Stimulated activated CD8-positive, alpha-beta memory T cell treated with anti-CD3 and anti-CD28 coated beads, Interleukin-2, amount 100 ng/mL, for 48 hours (primary cell): Measurements from ENCODE around the gene VAV3.

Experiments used
- DNase-seq, 2 donors: peaks; one replicate each; pipeline ENCODE4 v3.0.0-alpha.2; 2020; ENCODE audit warnings: low read depth in 2 of 2

The VAV3 gene

DNA sequence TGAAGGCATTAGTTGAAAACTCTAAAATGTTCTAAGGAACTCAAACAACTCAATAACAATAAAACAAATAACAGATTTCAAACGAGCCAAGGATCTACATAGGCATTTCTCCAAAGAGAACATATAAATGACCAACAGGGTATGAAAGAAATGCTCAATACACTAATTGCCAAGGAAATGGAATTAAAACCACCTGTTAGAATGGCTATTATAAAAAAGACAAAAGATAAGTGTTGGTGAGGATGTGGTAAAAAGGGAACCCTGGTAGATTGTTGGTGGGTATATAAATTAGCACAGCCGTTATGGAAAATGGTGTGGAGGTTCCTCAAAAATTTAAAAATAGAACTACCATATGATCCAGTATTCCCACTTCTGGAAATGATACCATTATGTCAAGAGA, 9.1 kb upstream of the VAV3 start:
- no peak for DNase-seq

DNA sequence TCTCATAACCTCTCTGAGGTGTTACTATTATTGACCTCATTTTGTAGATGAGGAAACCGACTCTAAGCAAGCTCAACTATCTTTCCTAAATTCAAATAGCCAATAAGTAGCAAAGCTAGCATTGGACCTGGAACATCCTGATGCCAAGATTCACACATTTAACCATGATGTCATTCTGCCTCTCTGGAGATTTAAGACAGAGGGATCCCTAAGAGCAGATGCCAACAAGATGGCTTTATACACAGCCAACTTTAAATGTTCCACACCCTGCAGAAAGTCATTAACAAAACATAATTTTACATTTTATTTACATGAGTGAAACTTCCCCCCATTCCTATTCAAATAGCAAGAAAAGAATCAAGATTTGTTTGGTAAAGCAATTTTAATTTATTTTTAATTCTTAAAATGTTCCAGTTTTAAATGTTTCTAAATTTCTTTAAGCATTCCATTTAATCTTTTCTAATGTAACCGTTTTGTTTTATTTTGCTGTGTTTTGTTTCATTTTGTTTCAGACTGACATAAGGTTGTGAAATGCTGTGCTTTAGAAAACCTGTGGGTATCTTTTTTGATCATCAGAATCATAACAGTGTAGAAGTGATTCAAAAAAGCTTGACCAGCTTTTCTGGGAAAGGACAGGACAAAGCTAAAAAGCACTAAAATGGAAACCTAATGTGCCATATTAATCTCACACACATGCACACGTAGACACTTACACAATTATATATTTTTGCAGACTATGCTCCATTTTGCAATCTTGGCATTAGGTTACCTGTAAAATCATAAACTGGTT, 7.6 kb upstream of the VAV3 start:
- DNase-seq: no peak

DNA sequence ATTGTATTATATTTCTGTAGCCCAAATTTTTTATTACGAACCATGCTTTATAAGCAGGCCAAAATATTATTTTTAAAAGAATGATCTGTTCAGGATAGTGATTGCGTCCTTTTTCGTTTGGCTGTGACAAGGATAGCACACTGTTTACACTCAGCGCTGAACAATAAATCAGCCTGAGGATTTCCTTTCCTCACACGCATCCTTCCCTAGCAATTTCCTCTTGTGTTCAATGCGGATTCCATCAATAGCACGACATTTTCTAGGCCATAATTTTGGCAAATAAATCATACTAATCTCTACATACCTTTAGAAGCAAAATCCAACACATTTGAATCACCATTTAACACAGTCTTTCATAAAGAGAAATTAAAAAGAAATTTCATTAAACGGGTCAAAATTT, 1.6 kb upstream of the VAV3 start:
- no peak for DNase-seq

DNA sequence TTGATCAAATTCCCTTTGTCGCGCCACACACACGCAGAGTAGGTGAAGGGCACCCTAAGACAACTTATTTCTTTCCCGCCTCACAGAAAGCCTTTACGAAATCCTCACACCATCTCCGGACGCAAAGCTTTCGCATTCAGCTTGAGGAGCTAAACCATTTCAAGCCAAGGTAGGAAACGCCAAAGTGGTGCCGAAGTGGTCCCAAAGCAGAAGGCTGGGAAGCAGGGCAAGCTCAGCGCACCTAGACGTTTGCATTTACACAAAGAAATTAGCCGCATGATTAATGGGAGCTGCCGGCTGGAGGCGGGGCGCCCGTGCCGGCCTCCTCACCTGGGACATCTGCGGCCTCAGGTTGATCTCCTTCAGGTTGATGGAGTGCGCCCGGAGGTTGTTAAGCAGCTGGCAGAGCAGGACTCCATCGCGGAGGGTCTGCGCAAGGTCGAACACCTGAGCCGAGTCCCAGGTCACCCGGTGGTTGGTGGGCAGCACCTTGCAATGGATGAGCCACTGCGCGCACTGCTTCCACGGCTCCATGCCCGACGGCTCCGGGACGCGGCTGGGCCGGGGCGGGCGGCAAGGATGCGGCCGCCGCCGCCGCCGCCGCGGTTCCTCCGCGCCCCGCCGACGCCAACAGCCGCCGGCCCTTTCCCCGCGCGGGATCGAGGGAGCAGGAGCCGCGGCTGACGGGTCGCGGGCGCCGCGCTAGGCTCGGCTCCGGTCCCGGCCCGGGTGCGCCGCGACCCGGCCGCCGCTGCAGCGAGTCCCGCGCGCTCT, 457 bp downstream of the VAV3 start:
- peak in 1 of 2 donors; percentile 8 for DNase-seq

DNA sequence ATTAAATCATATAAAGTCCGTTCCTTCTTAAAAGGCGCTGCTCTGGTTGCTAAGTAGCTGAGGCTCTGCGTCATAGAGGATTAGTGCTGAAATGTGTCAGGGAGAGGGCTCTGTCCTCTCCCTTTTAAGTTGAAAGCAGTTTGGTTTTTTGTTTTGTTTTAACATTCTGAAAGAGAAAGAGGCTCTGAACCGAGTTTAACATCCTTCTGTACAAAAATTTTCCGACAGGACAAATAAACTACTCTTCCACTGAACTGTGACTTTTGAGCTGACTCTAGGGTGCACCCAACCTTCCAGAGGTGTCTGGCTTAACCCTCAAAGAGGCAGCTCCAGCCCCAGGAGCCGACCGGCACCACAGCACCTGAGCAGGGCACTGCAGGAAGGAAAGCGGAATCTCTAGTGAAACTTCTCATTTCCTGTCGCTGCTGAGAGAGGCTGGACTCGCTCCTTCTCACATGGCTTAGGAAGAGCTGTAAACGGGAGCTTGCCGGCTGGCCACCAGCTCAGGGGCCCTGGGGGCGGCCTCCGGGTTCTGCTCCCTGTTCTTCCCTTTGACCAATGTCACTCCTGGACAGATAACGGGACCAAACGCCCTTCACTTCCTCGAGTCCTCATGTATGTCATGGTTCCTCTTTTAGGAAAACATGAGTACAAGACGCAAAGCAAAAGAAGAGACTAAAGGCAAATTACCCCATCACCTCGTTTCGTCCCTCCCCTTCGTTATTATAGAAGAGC, 1.2 kb downstream of the VAV3 start:
- peak in 1 of 2 donors; percentile 13 for DNase-seq

DNA sequence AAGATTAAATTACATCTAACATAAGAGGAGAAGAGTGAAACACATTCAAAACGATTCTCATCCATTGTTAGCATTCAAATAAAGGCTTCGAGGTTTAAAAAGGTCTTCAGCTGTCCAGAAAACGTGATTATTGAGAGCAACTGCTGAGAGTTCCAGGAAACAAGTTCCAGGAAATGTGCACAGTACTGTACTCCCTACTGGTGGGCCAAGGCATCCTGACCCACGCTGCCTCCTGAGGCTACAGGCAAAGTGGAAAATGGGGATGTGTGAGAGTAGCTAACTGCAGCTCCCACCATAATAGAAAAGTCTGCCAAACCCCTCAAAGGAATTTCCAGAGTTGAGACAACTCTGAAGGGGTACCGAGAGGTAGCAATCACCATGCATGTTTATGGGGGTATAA, 2.0 kb downstream of the VAV3 start:
- no peak for DNase-seq

DNA sequence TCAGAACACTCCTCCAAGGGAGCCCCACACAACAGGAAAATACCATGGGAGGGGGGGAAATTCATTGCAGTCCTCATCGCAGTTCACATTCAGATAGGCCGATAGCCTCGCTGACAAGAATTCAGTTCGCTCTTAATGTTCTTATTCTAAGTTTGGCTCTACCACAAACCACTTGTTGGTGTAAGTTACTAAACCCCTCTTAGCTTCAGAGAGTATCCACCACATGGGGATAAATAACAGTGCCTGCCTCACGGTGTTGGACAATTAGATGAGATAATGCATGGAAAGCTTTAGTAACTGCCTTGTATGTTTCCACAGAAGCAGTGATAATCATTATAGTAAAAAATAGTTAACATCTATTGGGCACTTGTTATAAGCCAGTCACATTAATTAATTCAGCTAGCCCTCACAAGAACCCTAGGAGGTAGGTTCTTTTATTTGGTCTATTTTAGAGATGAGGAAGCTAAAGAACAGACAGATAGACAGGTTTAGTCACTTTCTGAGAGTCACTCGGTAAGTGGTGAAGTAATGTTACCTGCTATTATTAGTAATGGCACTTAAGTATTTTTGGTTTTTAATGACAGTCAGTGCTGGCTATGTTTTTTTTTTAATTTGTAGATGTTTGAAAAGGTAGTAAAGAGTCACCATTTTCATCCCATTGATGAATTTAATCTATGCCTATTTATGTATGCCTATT, 10.1 kb downstream of the VAV3 start:
- DNase-seq: no peak

DNA sequence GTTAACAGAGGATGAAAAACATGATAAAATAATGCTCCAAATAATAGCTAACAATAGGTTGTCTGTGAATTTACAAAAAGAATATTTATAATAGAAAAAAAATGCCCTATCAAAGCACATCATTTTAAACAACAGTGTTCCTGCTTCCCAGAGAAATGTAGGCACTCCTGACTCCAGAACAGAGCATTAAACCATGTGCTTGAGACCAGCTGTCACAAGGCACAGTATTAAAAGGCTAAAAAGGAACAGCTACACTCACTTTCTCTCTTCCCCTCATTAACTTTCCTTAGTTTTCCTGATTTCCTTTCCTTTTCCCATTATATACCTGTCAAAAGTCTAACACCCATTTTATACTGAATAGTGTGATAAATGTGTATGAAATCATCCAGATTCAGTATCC, 10.9 kb downstream of the VAV3 start:
- no peak for DNase-seq

DNA sequence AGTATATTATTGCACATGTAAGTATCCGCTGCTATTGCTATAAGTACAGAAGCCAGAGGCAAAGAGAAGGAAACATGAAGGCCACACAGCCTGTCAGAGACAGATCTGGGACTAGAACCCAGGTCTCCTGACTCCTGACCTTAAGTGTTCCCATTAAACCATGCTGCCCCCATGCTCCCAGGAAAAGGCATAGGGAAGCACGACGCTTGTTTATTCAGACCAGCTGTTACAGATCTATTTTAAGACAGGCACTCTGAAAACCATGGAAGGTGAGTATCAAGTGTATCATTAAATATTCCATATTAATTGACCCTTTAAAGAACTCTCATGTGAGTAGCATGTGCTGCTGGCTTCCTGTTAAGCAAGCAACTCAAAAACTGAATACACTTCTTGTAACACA, 11.4 kb downstream of the VAV3 start:
- no peak for DNase-seq

DNA sequence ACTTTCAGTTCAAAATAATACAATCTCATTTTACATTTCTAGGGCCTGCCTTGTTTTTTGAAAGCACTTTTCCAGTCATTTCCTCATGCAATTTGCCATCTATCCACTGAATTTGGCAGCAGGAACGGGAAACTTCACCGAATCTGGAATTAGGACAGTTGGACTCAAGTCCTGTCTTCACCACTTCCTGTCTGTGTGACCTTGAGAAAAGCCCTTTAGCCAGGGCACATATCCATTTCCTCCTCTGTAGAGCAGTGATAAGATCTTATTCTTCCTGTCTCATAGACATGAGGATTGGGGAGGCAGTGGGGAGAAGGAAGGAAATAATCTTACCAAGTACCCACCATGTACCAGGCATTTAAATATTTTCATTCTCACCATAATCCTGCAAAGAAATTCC, 12.0 kb downstream of the VAV3 start:
- no peak for DNase-seq

DNA sequence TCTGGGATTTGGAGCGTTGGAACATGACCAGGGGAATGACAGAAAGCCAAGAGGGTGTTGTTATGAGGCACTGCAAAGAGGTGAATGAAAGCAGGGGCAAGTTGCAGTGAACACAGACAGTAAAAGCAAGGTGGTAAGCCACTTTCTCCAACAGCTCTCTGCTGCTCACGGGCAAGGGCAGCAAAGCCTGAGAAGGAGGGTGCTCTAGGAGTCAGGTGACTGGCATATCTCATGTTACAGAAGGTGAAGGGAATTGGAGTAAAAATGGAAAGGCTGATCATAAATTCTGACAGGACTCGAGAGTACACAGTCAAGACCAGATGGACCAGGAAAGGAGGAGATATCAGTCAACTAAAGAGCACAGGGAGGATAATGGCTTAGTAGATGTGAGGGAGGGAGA, 14.5 kb downstream of the VAV3 start:
- DNase-seq: no peak

DNA sequence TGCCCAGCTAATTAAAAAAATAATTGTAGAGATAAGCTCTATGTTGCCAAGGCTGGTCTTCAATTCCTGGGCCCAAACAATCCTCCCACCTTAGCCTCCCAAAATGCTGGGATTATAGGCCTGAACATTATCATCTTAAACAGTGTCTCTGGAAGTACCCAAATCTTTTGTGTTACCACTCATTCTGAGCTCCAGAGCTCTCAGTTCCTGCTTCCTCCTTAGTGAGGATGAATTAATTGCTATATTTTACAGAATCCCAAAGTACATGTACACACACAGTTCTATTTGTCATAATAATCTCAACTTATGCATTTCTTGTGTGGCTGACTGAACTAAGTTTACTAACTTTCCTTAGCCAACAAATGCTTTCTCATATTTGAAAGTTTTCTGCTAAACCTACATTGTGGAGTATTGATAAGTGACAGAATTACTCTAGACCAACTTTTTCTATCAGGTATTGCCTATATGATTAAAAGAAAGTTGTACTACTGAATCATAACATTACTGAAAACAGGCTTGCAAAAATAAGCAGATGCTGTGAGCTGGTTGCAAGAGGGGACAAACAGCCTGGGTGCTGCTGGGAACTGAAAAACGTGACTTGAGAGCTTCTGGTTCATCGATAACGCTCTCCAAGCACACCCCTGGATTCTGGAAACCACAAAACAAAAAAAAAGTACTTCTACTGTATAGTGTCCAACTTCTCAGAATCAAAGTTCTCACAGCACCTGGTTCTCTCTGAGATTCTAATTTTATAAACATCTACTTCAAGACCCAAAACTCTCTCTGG, 15.3 kb downstream of the VAV3 start:
- DNase-seq: no peak

DNA sequence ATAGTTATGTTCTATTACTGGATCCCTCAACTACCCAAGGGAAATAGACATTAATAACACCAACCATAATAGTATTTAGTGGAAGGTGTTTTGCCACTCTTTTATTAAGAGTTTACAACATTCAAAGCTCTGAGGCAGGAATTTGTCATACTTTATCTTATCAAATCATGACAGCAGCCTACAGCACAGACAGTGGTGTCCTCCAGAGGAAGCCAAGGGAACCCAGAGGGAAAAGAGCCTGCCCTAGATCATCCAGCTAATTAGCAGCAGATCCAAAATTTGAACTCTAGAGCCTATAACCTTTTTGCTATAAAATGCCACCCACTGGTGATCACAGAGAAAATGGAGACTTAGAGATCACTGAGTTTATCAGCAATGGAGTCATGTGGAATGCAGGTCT, 18.2 kb downstream of the VAV3 start:
- no peak for DNase-seq

DNA sequence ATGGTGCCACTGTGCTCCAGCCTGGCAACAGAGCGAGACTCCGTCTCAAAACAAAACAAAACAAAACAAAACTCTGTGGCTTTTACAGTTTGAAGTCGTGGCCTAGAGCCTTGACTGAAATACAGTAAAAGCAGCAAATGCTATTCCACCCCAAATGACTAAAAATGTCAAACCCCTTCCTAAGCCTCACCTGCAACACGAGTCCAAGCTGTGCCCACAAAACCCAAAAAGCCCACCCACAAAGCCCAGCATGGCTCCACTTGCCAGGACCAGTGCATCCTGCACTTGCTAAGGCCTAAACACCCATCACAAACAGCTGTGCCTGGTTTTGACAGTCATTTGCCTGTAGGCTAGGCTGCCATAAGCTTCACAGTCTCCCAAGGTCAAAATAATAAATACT, 21.3 kb downstream of the VAV3 start:
- DNase-seq: no peak

DNA sequence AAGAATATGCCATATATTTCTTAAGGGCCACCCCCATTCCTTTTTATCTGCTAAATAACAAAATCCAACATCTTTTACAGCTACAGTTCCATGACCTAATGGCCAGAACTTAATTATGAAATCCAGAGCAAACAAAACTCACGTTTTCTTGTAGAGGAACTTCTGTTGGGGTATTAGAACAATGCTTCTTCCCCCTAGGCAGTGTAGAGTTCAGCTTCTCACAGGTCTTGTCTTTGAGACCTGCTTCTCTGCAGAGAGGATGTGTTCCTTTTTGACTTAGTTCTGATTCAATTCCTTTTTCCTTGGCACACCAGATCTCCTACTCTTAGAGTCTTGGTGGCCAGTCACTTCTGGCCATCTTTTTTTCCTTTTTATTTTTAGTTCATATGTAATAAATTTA, 22.2 kb downstream of the VAV3 start:
- DNase-seq: no peak

DNA sequence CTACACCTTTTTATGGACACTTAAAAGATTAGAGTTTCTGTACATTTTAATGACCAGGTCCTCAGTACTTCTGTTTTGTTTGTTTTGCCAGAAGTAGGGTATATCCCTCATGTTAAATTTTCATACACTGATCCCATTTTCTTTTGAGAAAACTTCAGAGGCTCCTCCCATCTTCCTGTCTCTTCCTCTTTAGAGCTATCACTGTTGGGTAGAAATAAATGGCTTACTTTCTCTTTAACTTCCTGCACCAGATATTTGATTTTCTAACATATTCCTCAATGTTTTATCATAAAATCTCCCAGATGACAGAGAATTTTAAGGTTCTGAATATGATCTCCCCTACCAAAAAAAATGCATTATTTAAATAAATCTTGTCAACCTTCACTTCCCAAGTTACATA, 23.4 kb downstream of the VAV3 start:
- no peak for DNase-seq

DNA sequence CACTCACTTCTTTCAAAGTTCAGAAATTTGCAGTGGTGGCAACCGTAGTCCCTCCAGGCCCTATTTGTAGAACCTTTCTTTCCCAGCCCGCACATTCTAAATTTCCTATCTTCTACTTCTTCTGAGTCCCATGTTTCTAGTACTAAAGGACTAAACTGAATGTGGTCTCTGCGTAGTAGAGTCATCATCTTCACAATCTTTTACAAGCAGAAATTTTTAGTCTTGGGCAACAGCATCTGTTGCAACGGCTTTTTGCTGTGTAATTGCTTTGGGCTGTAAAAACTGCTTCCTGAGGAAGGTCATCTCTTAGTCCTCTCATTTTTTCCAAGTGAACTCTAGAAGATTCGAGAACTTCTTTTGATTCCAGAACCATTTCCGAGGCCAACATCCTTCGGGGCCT, 23.9 kb downstream of the VAV3 start:
- no peak for DNase-seq

DNA sequence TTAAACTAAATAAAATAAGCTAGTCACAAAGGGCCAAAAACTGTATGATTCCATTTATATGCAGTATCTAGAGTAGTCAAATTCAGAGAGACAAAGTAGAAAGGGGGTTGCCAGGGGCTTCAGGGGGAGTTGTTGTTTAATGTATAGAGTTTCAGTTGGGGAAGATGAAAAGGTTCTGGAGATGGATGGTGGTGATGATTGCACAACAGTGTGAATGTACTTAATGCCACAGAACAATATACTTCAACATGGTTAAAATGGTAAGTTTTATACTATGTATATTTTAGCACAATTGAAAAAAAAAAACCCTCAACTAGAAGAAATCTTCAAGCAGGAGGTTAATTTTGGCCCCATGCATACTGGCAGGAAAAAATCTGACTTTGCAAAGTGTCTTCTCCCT, 24.3 kb downstream of the VAV3 start:
- DNase-seq: no peak

DNA sequence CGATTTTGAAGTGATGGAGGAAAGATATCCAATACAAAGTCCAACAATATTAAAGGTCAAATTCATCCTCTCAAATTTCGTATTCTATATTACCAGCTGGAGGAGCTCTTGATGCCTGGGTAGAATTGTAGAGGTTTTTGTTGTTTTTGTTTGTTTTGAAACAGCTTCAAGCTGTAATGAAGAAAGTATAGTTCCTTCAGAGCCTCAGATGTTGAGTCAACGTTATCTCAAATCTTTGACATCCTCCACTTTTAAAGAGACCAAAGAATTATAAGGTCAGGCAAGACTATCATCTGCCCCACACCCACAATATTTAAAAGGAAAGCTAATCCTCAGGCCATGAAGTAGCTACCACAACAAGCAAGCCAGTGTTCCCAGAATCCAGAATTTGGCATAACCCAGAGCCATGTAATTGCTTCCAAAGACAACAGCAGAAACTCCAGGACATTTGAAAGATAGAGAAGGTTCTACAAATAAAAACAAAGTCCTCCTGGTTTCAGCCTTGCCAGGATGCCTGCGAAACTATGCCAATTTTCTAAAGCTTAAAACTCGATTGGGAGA, 24.9 kb downstream of the VAV3 start:
- DNase-seq: no peak

DNA sequence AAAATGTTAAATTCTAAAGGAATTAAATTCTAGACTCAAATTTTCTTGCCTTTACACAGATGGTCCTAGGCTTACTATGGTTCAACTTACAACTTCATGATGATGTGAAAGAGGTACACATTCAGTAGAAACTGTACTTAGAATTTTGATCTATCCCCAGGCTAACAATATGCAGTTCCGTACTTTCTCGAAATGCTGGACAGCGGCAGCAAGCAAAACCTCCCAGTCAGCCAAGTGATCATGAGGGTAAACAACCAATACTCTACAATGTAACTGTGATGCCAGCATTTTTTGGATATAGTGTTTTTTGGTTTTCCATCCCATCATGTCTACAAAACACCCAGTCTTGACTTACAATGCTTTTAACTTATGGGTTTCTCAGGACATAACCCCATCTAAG, 25.7 kb downstream of the VAV3 start:
- no peak for DNase-seq
